ENCODE measurements around the gene ANAPC15.

The ANAPC15 gene

DNA sequence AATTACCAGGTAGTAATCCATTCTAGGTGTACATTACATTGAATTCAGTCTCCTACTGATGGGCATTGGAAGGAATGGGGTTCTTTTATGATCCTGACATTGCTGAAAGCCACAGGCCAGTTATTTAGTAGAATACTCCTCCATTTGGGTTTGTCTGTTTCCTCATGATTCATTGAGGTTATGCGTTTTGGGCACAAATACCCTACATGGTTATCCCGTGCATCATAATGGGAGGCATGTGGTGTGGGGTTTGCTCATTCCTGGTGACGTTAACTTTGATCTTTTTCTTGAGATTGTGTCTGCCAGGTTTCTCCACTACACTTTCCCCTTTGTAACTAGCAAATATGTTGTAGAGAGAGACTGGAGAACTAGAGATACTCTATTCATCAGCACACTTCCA is 28.6 kb upstream of the ANAPC15 start:
- Histone ChIP-seq H3K4me3 (ENCODE audit: insufficient read depth, low read length, poor library complexity, severe bottlenecking) (no peak overlapping the region), H3K4me2 (ENCODE audit: low read depth, low read length, poor library complexity, severe bottlenecking) (no peak overlapping the region), H3K36me3 (ENCODE audit: low read length) (no peaks in the 10 kb centered on the region), H3K9ac (ENCODE audit: low read length) (no peak overlapping the region), H3K9me2 (replicated peaks; ENCODE audit: insufficient read depth, low read length) (no peaks in the 10 kb centered on the region), H3K9me3 (ENCODE audit: insufficient read depth, low read length) (no peaks in the 10 kb centered on the region), H4K20me1 (ENCODE audit: low read depth, low read length) (no peaks in the 10 kb centered on the region), H3F3A (ENCODE audit: insufficient read depth) (no peaks in the 10 kb centered on the region), H2AFZ (ENCODE audit: low read depth, low read length, severe bottlenecking) (no peak overlapping the region), H3K27ac (ENCODE audit: low read depth, low read length) (no peak overlapping the region), H3K79me2 (ENCODE audit: insufficient read depth, low read length) (no peaks in the 10 kb centered on the region), H3K27me3 (ENCODE audit: low read length) (no peaks in the 10 kb centered on the region)
- no peak for TF ChIP-seq EZH2phosphoT487 (conservative IDR thresholded peaks at IDR 0.05; ENCODE audit: low read length)
- TF ChIP-seq, protein P1, sequence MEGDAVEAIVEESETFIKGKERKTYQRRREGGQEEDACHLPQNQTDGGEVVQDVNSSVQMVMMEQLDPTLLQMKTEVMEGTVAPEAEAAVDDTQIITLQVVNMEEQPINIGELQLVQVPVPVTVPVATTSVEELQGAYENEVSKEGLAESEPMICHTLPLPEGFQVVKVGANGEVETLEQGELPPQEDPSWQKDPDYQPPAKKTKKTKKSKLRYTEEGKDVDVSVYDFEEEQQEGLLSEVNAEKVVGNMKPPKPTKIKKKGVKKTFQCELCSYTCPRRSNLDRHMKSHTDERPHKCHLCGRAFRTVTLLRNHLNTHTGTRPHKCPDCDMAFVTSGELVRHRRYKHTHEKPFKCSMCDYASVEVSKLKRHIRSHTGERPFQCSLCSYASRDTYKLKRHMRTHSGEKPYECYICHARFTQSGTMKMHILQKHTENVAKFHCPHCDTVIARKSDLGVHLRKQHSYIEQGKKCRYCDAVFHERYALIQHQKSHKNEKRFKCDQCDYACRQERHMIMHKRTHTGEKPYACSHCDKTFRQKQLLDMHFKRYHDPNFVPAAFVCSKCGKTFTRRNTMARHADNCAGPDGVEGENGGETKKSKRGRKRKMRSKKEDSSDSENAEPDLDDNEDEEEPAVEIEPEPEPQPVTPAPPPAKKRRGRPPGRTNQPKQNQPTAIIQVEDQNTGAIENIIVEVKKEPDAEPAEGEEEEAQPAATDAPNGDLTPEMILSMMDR (IDR thresholded peaks at IDR 0.05; ENCODE audit: insufficient read depth, low read length, poor library complexity, severe bottlenecking) = no peak

DNA sequence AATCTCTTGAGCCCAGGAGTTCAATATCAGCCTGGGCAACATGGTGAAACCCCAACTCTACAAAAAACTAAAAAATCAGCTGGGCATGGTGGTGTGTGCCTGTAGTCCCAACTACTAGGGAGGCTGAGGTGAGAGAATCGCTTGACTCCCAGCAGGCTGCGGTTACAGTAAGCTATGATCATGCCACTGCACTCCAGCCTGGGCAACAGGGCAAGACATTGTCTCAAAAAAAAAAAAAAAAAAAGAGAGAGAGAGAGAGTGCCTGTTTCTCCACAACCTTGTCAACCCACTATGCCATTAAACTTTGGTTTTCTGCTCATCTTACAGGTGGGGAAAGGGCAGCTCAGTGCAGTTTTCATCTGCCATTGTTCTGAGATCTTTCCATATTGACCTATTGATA is 28.2 kb upstream of the ANAPC15 start:
- Histone ChIP-seq H3K36me3 (ENCODE audit: low read length) (no peaks in the 10 kb centered on the region), H3K4me3 (ENCODE audit: insufficient read depth, low read length, poor library complexity, severe bottlenecking) (no peak overlapping the region), H3F3A (ENCODE audit: insufficient read depth) (no peaks in the 10 kb centered on the region), H3K9me2 (replicated peaks; ENCODE audit: insufficient read depth, low read length) (no peaks in the 10 kb centered on the region), H2AFZ (ENCODE audit: low read depth, low read length, severe bottlenecking) (no peak overlapping the region), H3K9me3 (ENCODE audit: insufficient read depth, low read length) (no peaks in the 10 kb centered on the region), H3K27ac (ENCODE audit: low read depth, low read length) (no peak overlapping the region), H3K79me2 (ENCODE audit: insufficient read depth, low read length) (no peaks in the 10 kb centered on the region), H4K20me1 (ENCODE audit: low read depth, low read length) (no peaks in the 10 kb centered on the region), H3K9ac (ENCODE audit: low read length) (no peak overlapping the region), H3K27me3 (ENCODE audit: low read length) (no peaks in the 10 kb centered on the region), H3K4me2 (ENCODE audit: low read depth, low read length, poor library complexity, severe bottlenecking) (no peak overlapping the region)
- TF ChIP-seq, protein P1 (IDR thresholded peaks at IDR 0.05; ENCODE audit: insufficient read depth, low read length, poor library complexity, severe bottlenecking) = no peak
- no peak for TF ChIP-seq EZH2phosphoT487 (conservative IDR thresholded peaks at IDR 0.05; ENCODE audit: low read length)

DNA sequence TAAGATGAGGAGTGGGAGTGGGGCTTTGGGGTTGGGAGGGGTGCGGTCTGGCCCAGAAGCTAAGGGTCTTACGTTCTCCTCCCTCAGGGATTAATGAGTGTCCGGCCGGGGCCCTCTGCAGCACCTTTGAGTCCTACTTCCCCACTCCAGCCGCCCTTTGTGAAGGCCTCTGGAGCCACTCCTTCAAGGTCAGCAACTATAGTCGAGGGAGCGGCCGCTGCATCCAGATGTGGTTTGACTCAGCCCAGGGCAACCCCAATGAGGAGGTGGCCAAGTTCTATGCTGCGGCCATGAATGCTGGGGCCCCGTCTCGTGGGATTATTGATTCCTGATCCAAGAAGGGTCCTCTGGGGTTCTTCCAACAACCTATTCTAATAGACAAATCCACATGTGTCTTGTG is 27.0 kb upstream of the ANAPC15 start:
- Histone ChIP-seq H3K9me2 (replicated peaks; ENCODE audit: insufficient read depth, low read length) (no peaks in the 10 kb centered on the region), H3K9me3 (ENCODE audit: insufficient read depth, low read length) (no peaks in the 10 kb centered on the region), H3K9ac (ENCODE audit: low read length) (no peak overlapping the region), H3K4me2 (ENCODE audit: low read depth, low read length, poor library complexity, severe bottlenecking) (no peak overlapping the region), H4K20me1 (ENCODE audit: low read depth, low read length) (no peaks in the 10 kb centered on the region), H3K27ac (ENCODE audit: low read depth, low read length) (no peak overlapping the region), H2AFZ (ENCODE audit: low read depth, low read length, severe bottlenecking) (no peak overlapping the region), H3K36me3 (ENCODE audit: low read length) (no peaks in the 10 kb centered on the region), H3K27me3 (ENCODE audit: low read length) (no peaks in the 10 kb centered on the region), H3K79me2 (ENCODE audit: insufficient read depth, low read length) (no peaks in the 10 kb centered on the region), H3K4me3 (ENCODE audit: insufficient read depth, low read length, poor library complexity, severe bottlenecking) (no peak overlapping the region), H3F3A (ENCODE audit: insufficient read depth) (no peaks in the 10 kb centered on the region)
- TF ChIP-seq EZH2phosphoT487 (conservative IDR thresholded peaks at IDR 0.05; ENCODE audit: low read length) = no peak
- TF ChIP-seq, protein P1 (IDR thresholded peaks at IDR 0.05; ENCODE audit: insufficient read depth, low read length, poor library complexity, severe bottlenecking) = no peak

Data from SU-DHL-6 (cell line).